GM20000 (cell line): ENCODE data around the gene BEST1.

ENCODE experiments used
- DNase-seq: peaks from one replicate; pipeline ENCODE4 v3.0.0; 2012; ENCODE audit warnings: low spot score
- CTCF ChIP-seq: IDR thresholded peaks from 2 replicates; pipeline ENCODE4 v1.5.1; 2012; ENCODE audit warnings: mild to moderate bottlenecking, control low read depth; ENCODE audit errors: extremely low read depth, missing control alignments

BEST1 gene

DNA sequence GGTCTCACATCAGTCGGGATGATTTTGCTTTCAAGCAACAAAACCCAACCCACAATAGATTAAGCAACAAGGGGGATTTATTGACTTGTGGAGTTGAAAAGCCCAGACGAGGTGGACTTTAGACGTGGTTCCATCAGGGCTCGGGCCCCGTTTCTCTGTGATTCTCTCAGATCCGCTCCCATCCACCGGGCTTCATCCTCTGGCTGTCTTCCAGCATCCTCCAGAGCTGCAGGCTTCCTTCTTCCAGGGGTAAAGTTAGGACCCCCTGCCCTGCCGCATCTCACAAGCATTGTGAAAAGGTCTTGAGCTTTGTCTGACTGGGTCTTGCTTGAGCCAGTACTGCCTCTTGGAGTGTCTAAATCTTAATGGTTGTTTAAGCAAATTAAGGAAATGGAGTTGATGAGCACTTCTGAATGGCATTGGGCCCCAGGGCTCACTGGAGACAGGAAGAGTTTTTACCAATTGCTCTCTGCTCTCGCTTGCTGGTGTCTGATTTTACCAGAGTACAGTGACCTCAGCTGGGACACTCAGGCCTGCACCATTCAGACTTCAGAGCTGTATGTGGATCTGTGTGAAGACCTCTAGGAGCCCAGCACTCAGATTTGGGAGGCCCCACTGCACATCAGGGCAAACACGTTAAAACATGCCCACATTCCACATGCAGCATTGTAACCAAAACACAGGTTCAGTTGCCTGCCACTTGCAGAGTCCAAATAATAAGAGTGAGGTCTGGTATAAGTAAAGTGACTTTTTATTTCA, 30.8 kb downstream of the BEST1 start:
- no peak for TF ChIP-seq CTCF
- DNase-seq, result no peak

DNA sequence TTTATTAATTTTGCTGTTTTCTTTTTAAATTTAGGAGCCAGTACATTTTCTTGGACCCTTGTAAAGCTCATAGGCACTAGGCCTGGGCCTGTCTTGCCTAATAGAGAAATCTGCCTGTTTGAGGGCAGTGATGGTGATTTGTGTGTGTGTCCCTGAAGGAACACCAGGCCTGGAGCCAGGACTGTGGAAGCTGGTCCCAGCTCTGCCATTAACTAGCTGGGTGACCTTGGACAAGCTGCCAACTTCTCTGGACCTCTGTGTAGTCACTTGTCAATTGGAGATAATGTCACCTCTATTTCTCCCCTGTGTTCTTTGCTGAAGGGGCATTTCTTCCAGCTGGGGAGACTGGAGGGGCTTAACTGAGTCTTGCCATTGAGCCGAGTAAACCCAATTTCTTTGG, 33.3 kb downstream of the BEST1 start:
- TF ChIP-seq CTCF, result no peak
- DNase-seq, result no peak

DNA sequence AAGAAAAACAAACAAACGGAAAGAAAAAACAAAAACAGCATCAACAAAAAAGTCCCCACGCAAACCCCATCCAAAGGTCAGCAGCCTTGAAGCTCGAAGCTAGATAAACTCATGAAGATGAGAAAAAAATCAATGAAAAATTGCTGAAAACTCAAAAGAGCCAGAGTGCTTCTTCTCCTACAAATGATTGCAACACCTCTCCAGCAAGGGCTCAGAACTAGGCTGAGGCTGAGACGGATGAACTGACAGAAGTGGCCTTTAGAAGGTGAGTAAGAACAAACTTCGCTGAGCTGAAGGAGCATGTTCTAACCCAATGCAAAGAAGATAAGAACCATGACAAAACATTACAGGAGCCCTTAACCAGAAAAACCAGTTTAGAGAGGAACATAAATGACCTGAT, 35.7 kb downstream of the BEST1 start:
- TF ChIP-seq CTCF, result no peak
- no peak for DNase-seq

DNA sequence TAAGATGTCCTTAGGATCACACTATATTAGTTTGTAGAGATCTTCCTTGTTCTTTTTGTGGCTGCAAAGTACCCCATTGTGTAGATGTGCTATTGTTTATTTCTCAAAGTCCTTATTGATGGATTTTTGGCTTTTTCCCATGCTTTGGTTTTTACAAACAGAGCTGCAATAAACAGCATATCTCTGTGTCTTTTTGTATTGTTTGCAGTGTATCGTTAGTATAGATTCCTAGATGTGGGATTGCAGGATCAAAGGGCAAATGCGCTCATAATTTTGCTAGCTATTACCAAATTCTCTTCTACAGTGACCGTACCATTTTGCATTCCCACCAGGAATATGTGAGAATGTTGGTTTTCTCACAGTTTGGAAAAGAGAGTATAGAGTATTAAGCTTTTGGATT, 44.8 kb downstream of the BEST1 start:
- no peak for DNase-seq
- no peak for TF ChIP-seq CTCF

DNA sequence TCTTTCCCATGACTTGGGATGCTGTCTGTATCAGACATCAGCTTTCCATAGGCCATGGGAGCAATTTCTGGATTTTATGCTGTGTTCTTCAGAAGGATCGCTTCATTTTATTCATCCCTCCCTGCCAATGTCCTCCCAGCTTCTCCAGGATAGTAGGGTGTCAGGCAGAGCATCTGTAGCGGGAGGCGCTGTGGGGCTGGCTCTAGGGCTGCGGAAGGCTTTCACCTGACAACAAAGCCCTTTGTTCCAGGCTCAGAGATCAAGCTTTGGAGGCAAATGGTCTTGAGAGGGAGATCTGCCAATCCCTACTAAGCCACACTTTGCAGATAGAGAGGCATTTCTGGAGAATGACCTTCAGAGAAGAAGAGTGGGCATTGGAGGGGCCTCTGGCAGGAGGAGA, 46.8 kb downstream of the BEST1 start:
- no peak for TF ChIP-seq CTCF
- no peak for DNase-seq

DNA sequence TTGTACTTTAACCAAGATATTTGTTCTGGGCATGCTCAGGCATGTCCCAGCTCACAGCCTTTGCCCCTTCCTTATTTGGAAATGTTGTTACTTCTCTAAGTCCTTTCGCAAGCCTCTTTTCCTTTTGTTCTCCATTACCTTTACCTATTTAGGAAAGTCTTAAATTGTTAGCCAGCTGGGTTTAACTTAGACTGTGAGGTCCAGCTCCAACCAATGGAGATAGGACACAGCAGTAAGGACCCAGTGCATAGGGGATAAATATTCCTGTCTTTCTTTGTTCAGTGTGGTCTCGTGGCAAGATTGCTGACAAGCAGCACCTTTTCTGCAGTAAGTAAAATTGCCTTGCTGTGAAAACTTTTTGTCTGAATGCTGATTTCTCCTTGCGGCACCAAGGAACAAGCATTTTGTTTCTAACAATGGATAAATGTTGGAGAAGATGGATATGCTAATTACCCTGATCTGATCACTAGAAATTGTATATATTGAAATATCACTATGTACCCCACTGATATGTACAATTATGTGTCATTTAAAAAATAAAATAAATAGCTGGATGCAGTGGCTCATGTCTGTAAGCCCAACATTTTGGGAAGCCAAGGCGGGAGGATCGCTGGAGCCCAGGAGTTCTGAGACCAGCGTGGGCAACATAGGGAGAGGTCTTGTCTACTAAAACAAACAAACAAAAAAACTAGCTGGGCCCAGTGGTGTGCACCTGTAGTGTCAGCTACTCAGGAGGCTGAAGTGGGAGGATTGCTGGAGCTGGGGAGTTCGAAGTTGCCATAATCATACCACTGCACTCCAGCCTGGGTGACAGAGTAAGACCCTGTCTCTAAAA, 49.2 kb downstream of the BEST1 start:
- DNase-seq, result no peak
- TF ChIP-seq CTCF, result no peak
